ENCODE measurements around the gene ETV2.

ETV2 gene

GRCh38 chr19:35693422-35693821 is 51.9 kb downstream of the ETV2 start:
- H3K79me2 ChIP-seq (ENCODE audit: insufficient read depth, low read length), result no peaks in the 10 kb centered on the region
- DNase-seq, result no peak
- H3K27me3 ChIP-seq (ENCODE audit: insufficient read depth, low read length, poor library complexity), result no peaks in the 10 kb centered on the region
- H3K27ac ChIP-seq (ENCODE audit: low read length), result no peak overlapping the region
- ATAC-seq (ENCODE audit: insufficient read depth, low read depth), result 0 out of 3 replicates have a peak, but pooled peaks have one; percentile 3
- no peak overlapping the region for H3K4me3 ChIP-seq (ENCODE audit: low read depth in 1 of 2, low read length in 2 of 2)
- H3K36me3 ChIP-seq (ENCODE audit: insufficient read depth, low read length), result no peaks in the 10 kb centered on the region
- no peak overlapping the region for H2AFZ ChIP-seq (ENCODE audit: low read depth, low read length)
- no peak overlapping the region for H3K9ac ChIP-seq (ENCODE audit: low read depth, low read length)
- H4K20me1 ChIP-seq (ENCODE audit: insufficient read depth, low read length), result no peaks in the 10 kb centered on the region
- H3K4me2 ChIP-seq (ENCODE audit: insufficient read depth, low read length), result no peak overlapping the region
- no peak for TF ChIP-seq EZH2 (IDR thresholded peaks at IDR 0.05; ENCODE audit: borderline replicate concordance, low read depth, low read length, severe bottlenecking)
- no peak for TF ChIP-seq CTCF (IDR thresholded peaks at IDR 0.05; ENCODE audit: borderline replicate concordance, extremely low read depth, low read length, poor library complexity, severe bottlenecking)
- H3K9me3 ChIP-seq (ENCODE audit: insufficient read depth, low read length, severe bottlenecking), result no peaks in the 10 kb centered on the region
- peaks cover 8% of the 10 kb centered on the region for H3K4me1 ChIP-seq (ENCODE audit: insufficient read depth, low read length)

GRCh38 chr19:35693835-35694599 is 52.5 kb downstream of the ETV2 start:
- Histone ChIP-seq H3K9ac (ENCODE audit: low read depth, low read length) (no peak overlapping the region), H2AFZ (ENCODE audit: low read depth, low read length) (peak overlapping the region; percentile 67)
- ATAC-seq (ENCODE audit: insufficient read depth, low read depth), result peak; percentile 100

More at GRCh38 chr19:35693835-35694599, 52.5 kb downstream of the ETV2 start:
- H3K79me2 ChIP-seq (ENCODE audit: insufficient read depth, low read length), result no peaks in the 10 kb centered on the region
- H3K36me3 ChIP-seq (ENCODE audit: insufficient read depth, low read length), result no peaks in the 10 kb centered on the region
- H3K27ac ChIP-seq (ENCODE audit: low read length), result no peak overlapping the region
- peak; percentile 89 for DNase-seq
- no peak overlapping the region for H3K4me3 ChIP-seq (ENCODE audit: low read depth in 1 of 2, low read length in 2 of 2)
- H4K20me1 ChIP-seq (ENCODE audit: insufficient read depth, low read length), result no peaks in the 10 kb centered on the region
- peaks cover 8% of the 10 kb centered on the region for H3K4me1 ChIP-seq (ENCODE audit: insufficient read depth, low read length)
- H3K27me3 ChIP-seq (ENCODE audit: insufficient read depth, low read length, poor library complexity), result no peaks in the 10 kb centered on the region
- H3K9me3 ChIP-seq (ENCODE audit: insufficient read depth, low read length, severe bottlenecking), result no peaks in the 10 kb centered on the region
- no peak overlapping the region for H3K4me2 ChIP-seq (ENCODE audit: insufficient read depth, low read length)
- TF ChIP-seq CTCF (IDR thresholded peaks at IDR 0.05; ENCODE audit: borderline replicate concordance, extremely low read depth, low read length, poor library complexity, severe bottlenecking) (peak; percentile 100), EZH2 (IDR thresholded peaks at IDR 0.05; ENCODE audit: borderline replicate concordance, low read depth, low read length, severe bottlenecking) (no peak)
